Nephron progenitor cell (in vitro differentiated cells): ENCODE data around the gene PTPDC1.

ENCODE experiments used
- DNase-seq: peaks from one replicate; pipeline ENCODE4 v3.0.0; 2021
- H3K27ac Mint-ChIP-seq: 2 replicates; pipeline ENCODE4 v1.8.0; 2021; ENCODE audit warnings: mild to moderate bottlenecking, moderate library complexity, mixed read lengths
- H3K27me3 Mint-ChIP-seq: 2 replicates; pipeline ENCODE4 v1.8.0; 2021; ENCODE audit warnings: mild to moderate bottlenecking, low read depth, mixed read lengths; ENCODE audit not compliant: poor library complexity
- H3K36me3 Mint-ChIP-seq: 2 replicates; pipeline ENCODE4 v1.8.0; 2021; ENCODE audit warnings: low read depth, mixed read lengths
- H3K4me1 Mint-ChIP-seq: 2 replicates; pipeline ENCODE4 v1.8.0; 2021; ENCODE audit warnings: mixed read lengths
- H3K4me3 Mint-ChIP-seq: 2 replicates; pipeline ENCODE4 v1.8.0; 2021; ENCODE audit warnings: mild to moderate bottlenecking, moderate library complexity, mixed read lengths
- H3K9me3 Mint-ChIP-seq: 2 replicates; pipeline ENCODE4 v1.8.0; 2021; ENCODE audit warnings: mild to moderate bottlenecking, moderate library complexity, mixed read lengths
- TF ChIP-seq, protein P1 (sequence below): fragments of 200-600 bp; sonication (generic); IDR thresholded peaks from 2 replicates; pipeline ENCODE4 v1.5.0; 2021; ENCODE audit warnings: antibody characterized with exemption

PTPDC1 gene

DNA sequence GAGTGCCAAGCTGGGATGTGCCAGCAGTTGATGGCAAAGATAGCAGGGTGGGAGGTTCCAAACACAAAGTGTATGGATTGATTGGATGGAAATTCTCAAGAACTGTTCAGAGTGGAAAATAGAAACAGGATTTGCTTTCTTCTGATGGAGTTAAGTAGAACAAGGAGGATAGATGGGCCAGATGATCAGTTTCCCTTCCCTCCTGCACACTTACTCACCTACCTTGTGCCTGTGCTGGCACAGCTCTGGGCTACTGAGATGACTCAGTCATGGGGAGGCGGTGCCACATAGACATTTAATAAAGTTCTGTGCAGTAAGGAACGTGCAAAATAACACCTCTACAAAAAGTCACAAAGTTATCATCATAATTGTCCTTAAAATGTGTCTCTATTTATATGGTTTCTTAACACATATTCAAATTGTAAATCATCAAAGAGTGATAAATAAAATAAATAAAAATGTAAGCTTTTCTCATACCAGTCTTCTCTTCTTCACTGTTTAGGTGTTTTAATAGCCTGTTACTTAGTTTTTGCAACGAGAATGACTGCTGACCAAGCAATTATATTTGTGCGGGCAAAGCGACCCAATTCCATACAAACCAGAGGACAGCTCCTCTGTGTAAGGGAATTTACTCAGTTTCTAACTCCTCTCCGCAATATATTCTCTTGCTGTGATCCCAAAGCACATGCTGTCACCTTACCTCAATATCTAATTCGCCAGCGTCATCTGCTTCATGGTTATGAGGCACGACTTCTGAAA lies 12.7 kb downstream of the PTPDC1 start:
- no peak for DNase-seq
- H3K27ac Mint-ChIP-seq, result no peak overlapping the region
- no peaks in the 10 kb centered on the region for H3K27me3 Mint-ChIP-seq
- peaks cover 29% of the 10 kb centered on the region for H3K36me3 Mint-ChIP-seq
- TF ChIP-seq, protein P1, sequence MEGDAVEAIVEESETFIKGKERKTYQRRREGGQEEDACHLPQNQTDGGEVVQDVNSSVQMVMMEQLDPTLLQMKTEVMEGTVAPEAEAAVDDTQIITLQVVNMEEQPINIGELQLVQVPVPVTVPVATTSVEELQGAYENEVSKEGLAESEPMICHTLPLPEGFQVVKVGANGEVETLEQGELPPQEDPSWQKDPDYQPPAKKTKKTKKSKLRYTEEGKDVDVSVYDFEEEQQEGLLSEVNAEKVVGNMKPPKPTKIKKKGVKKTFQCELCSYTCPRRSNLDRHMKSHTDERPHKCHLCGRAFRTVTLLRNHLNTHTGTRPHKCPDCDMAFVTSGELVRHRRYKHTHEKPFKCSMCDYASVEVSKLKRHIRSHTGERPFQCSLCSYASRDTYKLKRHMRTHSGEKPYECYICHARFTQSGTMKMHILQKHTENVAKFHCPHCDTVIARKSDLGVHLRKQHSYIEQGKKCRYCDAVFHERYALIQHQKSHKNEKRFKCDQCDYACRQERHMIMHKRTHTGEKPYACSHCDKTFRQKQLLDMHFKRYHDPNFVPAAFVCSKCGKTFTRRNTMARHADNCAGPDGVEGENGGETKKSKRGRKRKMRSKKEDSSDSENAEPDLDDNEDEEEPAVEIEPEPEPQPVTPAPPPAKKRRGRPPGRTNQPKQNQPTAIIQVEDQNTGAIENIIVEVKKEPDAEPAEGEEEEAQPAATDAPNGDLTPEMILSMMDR, result no peak
- H3K4me3 Mint-ChIP-seq, result no peak overlapping the region
- H3K4me1 Mint-ChIP-seq, result peaks cover 31% of the 10 kb centered on the region
- peaks cover 12% of the 10 kb centered on the region for H3K9me3 Mint-ChIP-seq

DNA sequence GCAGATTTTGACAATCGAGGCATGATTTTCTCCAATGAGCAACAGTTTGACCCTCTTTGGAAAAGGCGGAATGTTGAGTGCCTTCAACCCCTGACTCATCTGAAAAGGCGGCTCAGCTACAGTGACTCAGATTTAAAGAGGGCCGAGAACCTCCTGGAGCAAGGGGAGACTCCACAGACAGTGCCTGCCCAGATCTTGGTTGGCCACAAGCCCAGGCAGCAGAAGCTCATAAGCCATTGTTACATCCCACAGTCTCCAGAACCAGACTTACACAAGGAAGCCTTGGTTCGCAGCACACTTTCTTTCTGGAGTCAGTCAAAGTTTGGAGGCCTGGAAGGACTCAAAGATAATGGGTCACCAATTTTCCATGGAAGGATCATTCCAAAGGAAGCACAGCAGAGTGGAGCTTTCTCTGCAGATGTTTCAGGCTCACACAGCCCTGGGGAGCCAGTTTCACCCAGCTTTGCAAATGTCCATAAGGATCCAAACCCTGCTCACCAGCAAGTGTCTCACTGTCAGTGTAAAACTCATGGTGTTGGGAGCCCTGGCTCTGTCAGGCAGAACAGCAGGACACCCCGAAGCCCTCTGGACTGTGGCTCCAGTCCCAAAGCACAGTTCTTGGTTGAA lies 13.6 kb downstream of the PTPDC1 start:
- Mint-ChIP-seq H3K9me3 (peaks cover 12% of the 10 kb centered on the region), H3K36me3 (peaks cover 31% of the 10 kb centered on the region), H3K4me3 (no peak overlapping the region), H3K27ac (no peak overlapping the region), H3K27me3 (no peaks in the 10 kb centered on the region), H3K4me1 (peaks cover 31% of the 10 kb centered on the region)
- TF ChIP-seq, protein P1, result no peak
- DNase-seq, result no peak

DNA sequence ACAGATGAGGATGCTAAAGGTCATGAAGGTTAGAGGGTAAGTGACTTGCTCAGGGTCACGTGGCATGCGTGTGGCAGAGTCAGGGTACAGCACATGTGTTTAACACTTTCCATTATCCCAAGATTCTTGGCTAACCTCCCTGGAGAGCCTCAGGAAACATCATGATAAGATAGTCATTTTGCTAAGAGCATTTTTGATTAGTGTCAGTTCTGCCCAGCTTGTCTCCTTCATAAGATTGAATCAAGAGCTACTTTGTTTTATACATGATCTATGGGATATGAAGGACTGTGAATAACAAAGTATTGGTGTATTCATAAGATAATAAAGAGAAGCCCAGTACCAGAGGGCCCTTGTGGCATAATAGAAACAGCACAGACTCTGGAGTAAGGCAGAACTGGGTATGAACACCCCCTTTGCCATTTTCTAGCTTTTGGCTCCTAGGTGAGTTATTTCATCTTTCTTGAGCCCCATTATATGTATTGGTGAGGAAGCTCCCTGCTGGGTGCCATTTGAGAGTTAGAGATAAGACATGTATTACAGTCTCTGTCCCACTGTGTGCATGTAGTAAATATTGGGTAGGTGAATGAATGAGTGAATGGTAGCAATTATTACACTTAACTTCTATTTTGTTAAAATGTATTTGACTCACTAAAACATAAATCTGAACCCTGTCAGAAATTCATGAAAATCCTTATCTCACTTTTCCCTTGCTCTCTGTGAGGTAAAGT lies 16.1 kb downstream of the PTPDC1 start:
- H3K27ac Mint-ChIP-seq, result no peak overlapping the region
- peaks cover 27% of the 10 kb centered on the region for H3K36me3 Mint-ChIP-seq
- H3K4me1 Mint-ChIP-seq, result peaks cover 14% of the 10 kb centered on the region
- TF ChIP-seq, protein P1, result no peak
- H3K27me3 Mint-ChIP-seq, result no peaks in the 10 kb centered on the region
- H3K4me3 Mint-ChIP-seq, result no peak overlapping the region
- H3K9me3 Mint-ChIP-seq, result peaks cover 1% of the 10 kb centered on the region
- no peak for DNase-seq

DNA sequence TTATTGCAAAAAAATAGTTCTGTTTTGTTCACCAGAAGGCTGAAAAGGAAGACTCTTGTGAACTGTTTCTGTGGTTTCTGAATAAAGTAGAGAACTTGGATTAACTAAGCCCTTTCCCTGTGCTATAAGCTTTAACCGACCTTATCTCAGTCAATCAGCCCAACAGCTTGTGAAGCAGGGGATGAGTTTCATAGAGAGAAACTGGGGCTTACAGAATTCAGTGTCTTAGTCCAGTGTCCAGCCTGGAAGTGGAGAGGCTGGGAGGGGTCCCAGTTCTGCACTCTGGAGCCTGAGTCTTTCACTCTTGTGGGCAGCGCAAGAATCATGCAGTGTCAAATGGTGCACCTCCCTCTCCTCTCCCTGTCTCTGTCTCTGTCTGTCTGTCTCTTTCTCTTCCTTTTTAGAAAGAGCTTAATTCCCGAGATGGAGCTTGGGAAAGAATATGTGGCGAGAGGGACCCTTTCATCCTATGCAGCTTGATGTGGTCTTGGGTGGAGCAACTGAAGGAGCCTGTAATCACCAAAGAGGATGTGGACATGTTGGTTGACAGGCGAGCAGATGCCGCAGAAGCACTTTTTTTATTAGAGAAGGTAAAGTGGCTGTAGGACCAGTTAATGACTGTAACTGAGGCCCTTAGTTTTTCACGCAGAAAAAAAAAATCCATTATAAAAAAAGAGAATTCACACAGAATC lies 17.0 kb downstream of the PTPDC1 start:
- no peaks in the 10 kb centered on the region for H3K9me3 Mint-ChIP-seq
- DNase-seq, result no peak
- no peak overlapping the region for H3K4me3 Mint-ChIP-seq
- no peaks in the 10 kb centered on the region for H3K27me3 Mint-ChIP-seq
- H3K27ac Mint-ChIP-seq, result no peak overlapping the region
- peaks cover 12% of the 10 kb centered on the region for H3K4me1 Mint-ChIP-seq
- TF ChIP-seq, protein P1, result no peak
- H3K36me3 Mint-ChIP-seq, result peaks cover 23% of the 10 kb centered on the region

- no peaks in the 10 kb centered on the region for H3K27me3 Mint-ChIP-seq
- TF ChIP-seq, protein P1, result no peak
- H3K36me3 Mint-ChIP-seq, result peaks cover 22% of the 10 kb centered on the region
- no peak overlapping the region for H3K4me3 Mint-ChIP-seq
- no peak for DNase-seq
- no peak overlapping the region for H3K27ac Mint-ChIP-seq
- H3K9me3 Mint-ChIP-seq, result peaks cover 7% of the 10 kb centered on the region
- peaks cover 9% of the 10 kb centered on the region for H3K4me1 Mint-ChIP-seq
Observed at GRCh38 chr9:94108584-94108983, 24.3 kb downstream of the PTPDC1 start.
